Body of pancreas (tissue), 4 donors: ENCODE results near the gene TPCN2. TPM values are rescaled to one million over a fixed set of nuclear protein-coding genes. Genes with fewer than 3 reads are reported as not detected.

Experiments
- ATAC-seq: fragments of 150-250 bp; one replicate; pipeline ENCODE4 v1.9.1; 2016
- DNase-seq, 4 donors: peaks; one replicate each; pipeline ENCODE4 v3.0.0-alpha.2; 2019
- H3K27ac ChIP-seq, 4 donors: fragments of 200-600 bp; sonication (generic); 1 replicate in 3 of 4; 2 replicates in 1 of 4; pipeline versions ENCODE4 v1.5.1 to v1.6.1; 2016 to 2019; ENCODE audit warnings: mild to moderate bottlenecking in 1 of 4, mixed read lengths in 1 of 4, moderate library complexity in 1 of 4
- H3K27me3 ChIP-seq, 2 donors: fragments of 200-600 bp; sonication (generic); one replicate each; pipeline ENCODE4 v1.6.0; 2016; ENCODE audit warnings: mild to moderate bottlenecking in 1 of 2
- H3K36me3 ChIP-seq, 2 donors: fragments of 200-600 bp; sonication (generic); replicated peaks in 1 of 2; 2 replicates each; pipeline ENCODE4 v1.5.1; 2016; ENCODE audit warnings: low read depth in 2 of 2; ENCODE audit not compliant: insufficient read depth in 1 of 2
- H3K4me1 ChIP-seq: fragments of 200-600 bp; sonication (generic); one replicate; pipeline ENCODE4 v1.6.0; 2016
- H3K4me3 ChIP-seq, 2 donors: fragments of 200-600 bp; sonication (generic); 1 replicate in 1 of 2; 2 replicates in 1 of 2; pipeline ENCODE4 v1.5.1; 2016 to 2019
- H3K9me3 ChIP-seq, 3 donors: fragments of 200-600 bp; sonication (generic); 1 replicate in 2 of 3; 2 replicates in 1 of 3; pipeline ENCODE4 v1.5.1; 2016
- POLR2A ChIP-seq, 3 donors: fragments of 450-650 bp; IDR thresholded peaks; one replicate each; pipeline ENCODE4 v1.6.1; 2016; ENCODE audit warnings: antibody characterized with exemption in 3 of 3, mild to moderate bottlenecking in 2 of 3
- WGBS, 2 donors: methylation state at CpG; one replicate each; pipeline ENCODE4 v1.1.5; 2017; 5-methylcytosine and 5-hydroxymethylcytosine counted together
- intact Hi-C: fragments of 100-400 bp; cut with DNase I; formaldehyde crosslinking; loops from one replicate; pipeline ENCODE4 v1.15.1; 2023
- total RNA-seq, 2 donors: library from RNA; depleted of rRNA; stranded (reverse); fragments of >200 nt; gene quantifications; one replicate each; pipeline ENCODE4 v1.1.0, GENCODE V29; 2016
- TF ChIP-seq, protein P1 (sequence below), 7 experiments: fragments of 450-650 bp in 4 of 7; fragments of 200-600 bp in 3 of 7; sonication (generic) in 3 of 7; IDR thresholded peaks; one replicate each; pipeline ENCODE4 v1.5.1; 2016 to 2019; ENCODE audit warnings: antibody characterized with exemption in 7 of 7

The TPCN2 gene
- total RNA-seq, 2 donors from 2014 or later = 10.9 to 18.9 TPM

DNA sequence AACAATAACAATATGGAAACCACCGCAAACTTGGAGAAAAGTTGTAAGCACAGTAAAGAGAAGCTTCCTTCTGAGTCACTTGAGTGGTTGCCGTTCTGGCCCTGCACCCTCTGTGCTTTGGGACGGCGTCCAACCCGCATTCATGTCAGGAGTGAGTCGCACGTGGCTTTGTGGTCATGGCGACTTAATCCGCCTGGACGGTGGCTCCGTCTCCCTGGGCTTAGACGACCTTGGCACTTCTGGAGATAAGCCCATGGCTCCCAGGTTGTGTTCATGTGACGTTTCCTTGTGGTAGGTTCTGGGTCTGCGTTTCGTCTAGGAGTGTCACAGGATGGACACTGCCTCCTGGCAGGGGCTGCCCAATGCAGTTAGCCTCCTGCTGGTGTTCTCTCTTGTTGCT lies 40.5 kb downstream of the TPCN2 start:
- TF ChIP-seq POLR2A (IDR thresholded peaks at IDR 0.05) = no peak
- TF ChIP-seq, protein P1, sequence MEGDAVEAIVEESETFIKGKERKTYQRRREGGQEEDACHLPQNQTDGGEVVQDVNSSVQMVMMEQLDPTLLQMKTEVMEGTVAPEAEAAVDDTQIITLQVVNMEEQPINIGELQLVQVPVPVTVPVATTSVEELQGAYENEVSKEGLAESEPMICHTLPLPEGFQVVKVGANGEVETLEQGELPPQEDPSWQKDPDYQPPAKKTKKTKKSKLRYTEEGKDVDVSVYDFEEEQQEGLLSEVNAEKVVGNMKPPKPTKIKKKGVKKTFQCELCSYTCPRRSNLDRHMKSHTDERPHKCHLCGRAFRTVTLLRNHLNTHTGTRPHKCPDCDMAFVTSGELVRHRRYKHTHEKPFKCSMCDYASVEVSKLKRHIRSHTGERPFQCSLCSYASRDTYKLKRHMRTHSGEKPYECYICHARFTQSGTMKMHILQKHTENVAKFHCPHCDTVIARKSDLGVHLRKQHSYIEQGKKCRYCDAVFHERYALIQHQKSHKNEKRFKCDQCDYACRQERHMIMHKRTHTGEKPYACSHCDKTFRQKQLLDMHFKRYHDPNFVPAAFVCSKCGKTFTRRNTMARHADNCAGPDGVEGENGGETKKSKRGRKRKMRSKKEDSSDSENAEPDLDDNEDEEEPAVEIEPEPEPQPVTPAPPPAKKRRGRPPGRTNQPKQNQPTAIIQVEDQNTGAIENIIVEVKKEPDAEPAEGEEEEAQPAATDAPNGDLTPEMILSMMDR (IDR thresholded peaks at IDR 0.05) = no peak
- peaks cover 0 to 3% of the 10 kb centered on the region in 2 donors for H3K36me3 ChIP-seq
- no peak overlapping the region for H3K4me3 ChIP-seq
- H3K27me3 ChIP-seq = no peaks in the 10 kb centered on the region
- DNase-seq (peak; percentile 59 to 83 (median 74)), ATAC-seq (peak; percentile 68)
- H3K4me1 ChIP-seq = peaks cover 14% of the 10 kb centered on the region
- no peaks in the 10 kb centered on the region for H3K9me3 ChIP-seq
- intact Hi-C loops = no loop called here
- H3K27ac ChIP-seq = peak overlapping the region in 1 of 4 donors; percentile 21
- WGBS, 2 donors = 23 to 40% methylated on average over 10 to 15 of the region's 15 CpGs

DNA sequence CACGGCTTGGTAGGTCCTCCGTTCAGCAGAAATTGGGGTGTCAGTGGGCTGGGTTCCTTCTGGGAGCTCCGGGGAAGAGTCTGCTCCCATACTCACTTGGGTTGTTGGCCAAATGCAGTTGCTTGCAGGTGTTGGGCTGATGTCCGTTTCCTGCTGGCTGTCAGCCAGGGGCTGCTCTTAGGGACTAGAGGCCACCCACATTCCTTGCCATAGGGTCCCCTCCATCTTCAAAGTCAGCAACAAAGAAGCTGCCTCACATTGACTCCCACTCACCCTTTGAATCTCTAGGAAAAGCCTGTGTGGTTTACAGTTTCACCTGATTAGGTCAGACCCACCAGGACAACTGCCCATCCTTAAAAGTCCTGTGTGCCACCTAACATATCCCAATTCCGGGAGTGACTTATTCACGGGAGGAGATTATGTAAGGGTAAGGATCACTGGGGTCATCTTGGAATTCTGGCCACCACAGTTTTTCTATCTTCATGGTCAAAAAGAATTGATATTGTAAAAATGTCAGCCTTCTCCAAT lies 43.0 kb downstream of the TPCN2 start:
- no peak overlapping the region for H3K4me3 ChIP-seq
- H3K4me1 ChIP-seq = peaks cover 14% of the 10 kb centered on the region
- H3K9me3 ChIP-seq = no peaks in the 10 kb centered on the region
- DNase-seq (no peak), ATAC-seq (no peak)
- intact Hi-C loops = no loop called here
- no peak overlapping the region for H3K27ac ChIP-seq
- no peak for TF ChIP-seq POLR2A (IDR thresholded peaks at IDR 0.05)
- TF ChIP-seq, protein P1 (IDR thresholded peaks at IDR 0.05) = no peak
- WGBS, 2 donors = 85 to 94% methylated on average over 5 to 6 of the region's 6 CpGs
- H3K36me3 ChIP-seq = peaks cover 0 to 3% of the 10 kb centered on the region in 2 donors
- no peaks in the 10 kb centered on the region for H3K27me3 ChIP-seq

DNA sequence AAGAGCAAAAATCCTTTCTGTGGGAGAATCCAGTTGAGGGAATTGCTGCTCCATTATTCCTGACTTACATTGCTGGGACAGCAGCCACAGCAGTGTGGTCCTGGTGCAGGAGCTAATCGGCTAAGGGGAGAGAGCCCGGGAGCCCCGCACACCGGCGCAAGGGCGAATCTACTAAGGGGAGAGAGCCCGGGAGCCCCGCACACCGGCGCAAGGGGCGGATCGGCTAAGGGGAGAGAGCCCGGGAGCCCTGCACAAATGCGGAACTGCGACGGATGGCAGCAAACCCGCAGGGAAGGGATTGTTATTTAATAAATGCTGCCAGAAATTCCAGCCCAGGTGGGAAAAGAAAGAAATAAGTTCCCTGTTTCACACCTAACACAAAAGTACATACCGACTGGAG lies 43.5 kb downstream of the TPCN2 start:
- Histone ChIP-seq H3K36me3 (peaks cover 0 to 3% of the 10 kb centered on the region in 2 donors), H3K27me3 (no peaks in the 10 kb centered on the region), H3K9me3 (no peaks in the 10 kb centered on the region), H3K27ac (no peak overlapping the region), H3K4me1 (peaks cover 14% of the 10 kb centered on the region), H3K4me3 (no peak overlapping the region)
- 94 to 96% methylated on average over 18 of the region's 18 CpGs for WGBS, 2 donors
- no peak for TF ChIP-seq POLR2A (IDR thresholded peaks at IDR 0.05)
- TF ChIP-seq, protein P1 (IDR thresholded peaks at IDR 0.05) = no peak
- intact Hi-C loops = no loop called here
- no peak for ATAC-seq
- DNase-seq = no peak

DNA sequence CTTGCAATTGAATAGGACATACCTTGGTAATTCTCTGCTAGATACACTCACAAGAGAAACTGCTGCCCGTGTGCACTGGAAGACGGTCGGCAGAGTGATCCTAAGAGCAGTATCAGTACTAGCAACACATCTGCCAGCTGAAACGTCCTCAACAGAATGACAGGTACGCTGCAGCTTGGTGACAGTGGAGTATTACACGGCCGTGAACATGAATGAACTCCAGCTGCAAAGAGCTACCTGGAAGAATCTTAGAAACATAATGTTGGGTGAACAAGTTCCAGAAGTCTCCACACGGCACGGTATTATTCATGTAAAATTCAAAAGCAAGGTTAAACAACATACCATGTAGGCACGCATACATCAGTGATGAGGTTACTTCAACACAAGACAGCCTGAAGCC lies 44.4 kb downstream of the TPCN2 start:
- ATAC-seq (no peak), DNase-seq (no peak)
- TF ChIP-seq, protein P1 (IDR thresholded peaks at IDR 0.05) = no peak
- no peak for TF ChIP-seq POLR2A (IDR thresholded peaks at IDR 0.05)
- Histone ChIP-seq H3K27me3 (no peaks in the 10 kb centered on the region), H3K27ac (no peak overlapping the region), H3K36me3 (peaks cover 0 to 3% of the 10 kb centered on the region in 2 donors), H3K9me3 (no peaks in the 10 kb centered on the region), H3K4me3 (no peak overlapping the region), H3K4me1 (peaks cover 14% of the 10 kb centered on the region)
- intact Hi-C loops = no loop called here
- WGBS, 2 donors = 81 to 84% methylated on average over 10 of the region's 10 CpGs
